SK-N-DZ (cell line): ENCODE results near the gene ZBTB7B.

Experiments
- DNase-seq: peaks from one replicate; pipeline ENCODE4 v3.0.0-alpha.2; 2015; ENCODE audit warnings: low spot score
- small RNA-seq, 2 experiments: library from RNA; depleted of rRNA; stranded (forward); fragments of <200 nt; gene quantifications; one replicate each; pipeline ENCODE3, GENCODE V24; 2014

The ZBTB7B gene

GRCh38 chr1:155060736-155061135, 58.1 kb downstream of the ZBTB7B start:
- no peak for DNase-seq

- peak; percentile 90 for DNase-seq
Measured at GRCh38 chr1:155061381-155062150, 59.0 kb downstream of the ZBTB7B start.

GRCh38 chr1:155062151-155062686, 59.6 kb downstream of the ZBTB7B start:
- DNase-seq, result no peak

DNA sequence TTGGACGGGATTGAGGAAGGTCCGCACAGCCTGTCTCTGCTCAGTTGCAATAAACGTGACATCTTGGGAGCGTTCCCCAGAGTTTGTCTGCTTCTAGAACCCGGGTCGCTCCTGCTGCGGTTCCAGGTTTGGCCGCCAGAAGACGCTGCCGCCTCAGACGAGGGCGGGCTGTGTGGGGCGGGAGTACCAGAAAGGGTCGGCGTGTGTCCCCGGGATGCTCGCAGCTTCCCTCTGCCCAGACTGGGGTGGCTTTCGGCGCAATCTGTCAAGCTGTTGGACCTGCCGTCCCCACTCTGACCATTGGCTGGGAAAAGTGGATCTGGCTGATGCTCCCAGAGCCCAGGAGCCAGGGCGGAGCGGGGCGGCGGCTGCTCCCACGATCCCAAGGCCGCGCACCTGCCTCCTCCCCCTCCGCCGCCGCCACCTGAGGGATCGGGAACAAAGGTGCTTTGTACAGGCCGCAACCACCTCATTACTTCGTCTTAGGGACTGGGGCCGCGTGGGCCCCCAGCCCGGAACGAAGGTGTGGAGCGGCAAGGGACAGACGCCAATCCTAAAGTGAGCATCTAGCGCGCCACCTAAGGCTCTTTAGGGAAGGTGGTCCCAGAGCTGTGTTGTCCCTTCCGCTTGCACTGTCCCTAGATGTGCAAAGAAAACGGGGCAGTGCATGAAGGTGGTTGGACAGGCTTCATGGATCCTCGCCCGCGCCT, 60.3 kb downstream of the ZBTB7B start:
- no peak for DNase-seq

DNA sequence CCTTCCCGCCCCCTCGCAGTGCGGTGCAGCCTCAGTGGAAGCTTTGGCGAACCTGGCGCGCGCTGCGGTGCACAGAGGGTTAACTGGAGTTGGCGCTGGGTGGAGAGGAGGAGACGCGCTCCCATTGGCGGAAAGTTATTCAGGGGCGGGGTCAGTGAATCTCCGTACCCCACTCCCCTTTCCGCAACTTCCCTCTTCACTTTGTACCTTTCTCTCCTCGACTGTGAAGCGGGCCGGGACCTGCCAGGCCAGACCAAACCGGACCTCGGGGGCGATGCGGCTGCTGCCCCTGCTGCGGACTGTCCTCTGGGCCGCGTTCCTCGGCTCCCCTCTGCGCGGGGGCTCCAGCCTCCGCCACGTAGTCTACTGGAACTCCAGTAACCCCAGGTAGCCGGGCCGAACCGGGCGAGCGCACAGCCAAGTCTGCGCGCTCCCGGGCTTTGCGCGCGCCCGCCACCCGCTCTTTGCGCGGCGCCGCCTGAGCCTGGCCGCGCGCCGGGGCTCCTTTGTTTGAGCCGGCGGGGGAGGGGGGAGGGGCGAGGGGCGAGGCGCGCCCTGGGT, 61.0 kb downstream of the ZBTB7B start, which contains the start of gene EFNA4:
EFNA4 (plus strand) TSS at position 191 of the 561 bp plus-strand sequence; CDS start at position 275, 84 bp downstream.
- peak; percentile 87 for DNase-seq

- DNase-seq, result peak; percentile 69
Measured at GRCh38 chr1:155064111-155064831, 61.7 kb downstream of the ZBTB7B start.

- DNase-seq, result no peak
Measured at GRCh38 chr1:155064832-155065429, 62.3 kb downstream of the ZBTB7B start.

- no peak for DNase-seq
Measured at GRCh38 chr1:155066777-155067176, 64.2 kb downstream of the ZBTB7B start.

Small RNA genes within 50 kb of the gene (small RNA-seq; reads per million reads assigned to genes)
- gene MIR4258, result 0 reads per million in 2 experiments
